Neural cell (in vitro differentiated cells): ENCODE results near the gene SVOPL. TPM values are rescaled to one million over a fixed set of nuclear protein-coding genes. Genes with fewer than 3 reads are reported as not detected.

Source experiments
- H2AFZ ChIP-seq: fragments of 200-600, 300-800 bp; sonication (generic), shearing (Covaris generic); 2 replicates; pipeline ENCODE4 v1.6.0; 2014; ENCODE audit warnings: low read depth, mild to moderate bottlenecking, antibody characterized with exemption, low read length, moderate library complexity
- H3F3A ChIP-seq: fragments of 200-600 bp; shearing (Covaris generic); 2 replicates; pipeline ENCODE4 v1.6.1; 2016; ENCODE audit warnings: mild to moderate bottlenecking, moderate library complexity, mixed read lengths, antibody characterized with exemption, low read length; ENCODE audit not compliant: insufficient read depth, poor library complexity, severe bottlenecking
- H3K27ac ChIP-seq: fragments of 200-600, 300-800 bp; sonication (generic), shearing (Covaris generic); 2 replicates; pipeline ENCODE4 v1.5.1; 2014; ENCODE audit warnings: mild to moderate bottlenecking, low read length, moderate library complexity
- H3K27me3 ChIP-seq: fragments of 300-800, 200-600 bp; sonication (generic), shearing (Covaris generic); 2 replicates; pipeline ENCODE4 v1.6.0; 2014; ENCODE audit warnings: mild to moderate bottlenecking, low read depth, low read length, moderate library complexity; ENCODE audit not compliant: insufficient read depth
- H3K36me3 ChIP-seq: fragments of 300-800, 200-600 bp; sonication (generic), shearing (Covaris generic); 2 replicates; pipeline ENCODE4 v1.5.1; 2014; ENCODE audit warnings: mild to moderate bottlenecking, antibody characterized with exemption, low read length, moderate library complexity; ENCODE audit not compliant: insufficient read depth
- H3K4me2 ChIP-seq: fragments of 300-800, 200-600 bp; sonication (generic), shearing (Covaris generic); 2 replicates; pipeline ENCODE4 v1.6.0; 2014; ENCODE audit warnings: mild to moderate bottlenecking, low read length
- H3K4me3 ChIP-seq: fragments of 300-800, 200-600 bp; sonication (generic), shearing (Covaris generic); 2 replicates; pipeline ENCODE4 v1.5.1; 2014; ENCODE audit warnings: mild to moderate bottlenecking, low read length, moderate library complexity
- H3K79me2 ChIP-seq: fragments of 200-600 bp; shearing (Covaris generic); replicated peaks from 2 replicates; pipeline ENCODE4 v1.6.0; 2014; ENCODE audit warnings: mild to moderate bottlenecking, low read length, moderate library complexity; ENCODE audit not compliant: insufficient read depth
- H3K9ac ChIP-seq: fragments of 300-800, 200-600 bp; sonication (generic), shearing (Covaris generic); 2 replicates; pipeline ENCODE4 v1.6.1; 2016; ENCODE audit warnings: mild to moderate bottlenecking, low read length, mixed read lengths
- H3K9me2 ChIP-seq: fragments of 200-600 bp; shearing (Covaris generic); 2 replicates; pipeline ENCODE4 v1.6.1; 2016; ENCODE audit warnings: mild to moderate bottlenecking, low read length, mixed read lengths; ENCODE audit not compliant: insufficient read depth
- H3K9me3 ChIP-seq: fragments of 200-600, 300-800 bp; sonication (generic), shearing (Covaris generic); 2 replicates; pipeline ENCODE4 v1.6.1; 2016; ENCODE audit warnings: mild to moderate bottlenecking, mixed run types, low read length, moderate library complexity, mixed read lengths
- H4K20me1 ChIP-seq: fragments of 200-600 bp; shearing (Covaris generic); 2 replicates; pipeline ENCODE4 v1.6.1; 2016; ENCODE audit warnings: mild to moderate bottlenecking, mixed run types; ENCODE audit not compliant: insufficient read depth
- CTCF ChIP-seq: fragments of 450-650 bp; IDR thresholded peaks from 2 replicates; pipeline ENCODE4 v1.5.1; 2014; ENCODE audit warnings: antibody characterized with exemption, mild to moderate bottlenecking, moderate library complexity; ENCODE audit not compliant: poor library complexity, severe bottlenecking
- EP300 ChIP-seq: fragments of 450-650 bp; conservative IDR thresholded peaks from 2 replicates; pipeline ENCODE4 v1.6.1; 2014; ENCODE audit warnings: antibody characterized with exemption, mild to moderate bottlenecking, moderate library complexity; ENCODE audit not compliant: poor library complexity, severe bottlenecking
- EZH2 ChIP-seq: fragments of 200-600, 300-800 bp; shearing (Covaris generic), sonication (generic); IDR thresholded peaks from 2 replicates; pipeline ENCODE4 v1.6.1; 2014; ENCODE audit warnings: antibody characterized with exemption, low read length, borderline replicate concordance, mild to moderate bottlenecking; ENCODE audit not compliant: insufficient read depth, poor library complexity, severe bottlenecking
- MXI1 ChIP-seq: fragments of 450-650 bp; conservative IDR thresholded peaks from 2 replicates; pipeline ENCODE4 v1.6.1; 2014; ENCODE audit warnings: antibody characterized with exemption, mild to moderate bottlenecking; ENCODE audit not compliant: poor library complexity, severe bottlenecking
- POLR2AphosphoS5 ChIP-seq: IDR thresholded peaks from 2 replicates; pipeline ENCODE4 v1.6.1; 2012
- RAD21 ChIP-seq: fragments of 450-650 bp; conservative IDR thresholded peaks from 2 replicates; pipeline ENCODE4 v1.6.1; 2014; ENCODE audit warnings: antibody characterized with exemption, mild to moderate bottlenecking, moderate library complexity
- REST ChIP-seq: IDR thresholded peaks from 2 replicates; pipeline ENCODE4 v1.6.1; 2012; ENCODE audit warnings: borderline replicate concordance
- SMC3 ChIP-seq: fragments of 450-650 bp; conservative IDR thresholded peaks from 2 replicates; pipeline ENCODE4 v1.6.1; 2014; ENCODE audit warnings: antibody characterized with exemption, mild to moderate bottlenecking, moderate library complexity; ENCODE audit not compliant: poor library complexity
- TAF1 ChIP-seq: IDR thresholded peaks from 2 replicates; pipeline ENCODE4 v1.6.1; 2012; ENCODE audit warnings: low read depth
- polyA plus RNA-seq: library from polyadenylated mRNA; depleted of rRNA; stranded (reverse); fragments of >200 nt; gene quantifications from 2 replicates; pipeline ENCODE4 v1.2.3, GENCODE V29; 2014

SVOPL gene
- polyA plus RNA-seq, 1 donor from 2014 or later: 0.93 TPM

- Histone ChIP-seq H3F3A (no peaks in the 10 kb centered on the region), H3K9me3 (no peaks in the 10 kb centered on the region), H3K27ac (no peak overlapping the region), H3K36me3 (no peaks in the 10 kb centered on the region), H3K9me2 (no peaks in the 10 kb centered on the region), H4K20me1 (no peaks in the 10 kb centered on the region), H3K27me3 (no peaks in the 10 kb centered on the region), H3K4me2 (no peak overlapping the region), H3K9ac (no peak overlapping the region), H2AFZ (no peak overlapping the region), H3K4me3 (no peak overlapping the region), H3K79me2 (no peaks in the 10 kb centered on the region)
- no peak for TF ChIP-seq REST
- TF ChIP-seq MXI1: no peak
These were observed 368 bp upstream of the SVOPL start for GRCh38 chr7:138701537-138701923.

GRCh38 chr7:138699661-138700060 lies 1.5 kb downstream of the SVOPL start:
- Histone ChIP-seq H3K27me3 (no peaks in the 10 kb centered on the region), H2AFZ (no peak overlapping the region)

More at GRCh38 chr7:138699661-138700060, 1.5 kb downstream of the SVOPL start:
- Histone ChIP-seq H3F3A (no peaks in the 10 kb centered on the region), H3K9ac (no peak overlapping the region), H3K4me3 (no peak overlapping the region), H3K9me3 (no peaks in the 10 kb centered on the region), H3K79me2 (no peaks in the 10 kb centered on the region), H3K36me3 (no peaks in the 10 kb centered on the region), H3K9me2 (no peaks in the 10 kb centered on the region), H3K27ac (no peak overlapping the region), H3K4me2 (no peak overlapping the region), H4K20me1 (no peaks in the 10 kb centered on the region)
- TF ChIP-seq EZH2 (no peak), CTCF (no peak), MXI1 (no peak), REST (no peak), RAD21 (no peak), TAF1 (no peak), SMC3 (no peak), POLR2AphosphoS5 (no peak), EP300 (no peak)
